Measurements from ENCODE around the gene SH3BGRL2. TPM values are rescaled to one million over a fixed set of nuclear protein-coding genes. Genes with fewer than 3 reads are reported as not detected.

SH3BGRL2 gene
- total RNA-seq, 1 donor: 26.1 TPM

Other genes with a start within 250 kb of the SH3BGRL2 start
- gene LCA5, start 93.9 kb upstream of the SH3BGRL2 start, total RNA-seq: 0.42 TPM